Motor neuron (in vitro differentiated cells): ENCODE results near the gene DNTT. TPM values are rescaled to one million over a fixed set of nuclear protein-coding genes. Genes with fewer than 3 reads are reported as not detected.
A peak's percentile ranks its signal among the peaks of the same experiment; 100 is the strongest.

ENCODE experiments used
- ATAC-seq, 8 experiments: fragments of 200-7000 bp; cut with Tn5 transposase; replicated peaks in 6 of 8; 2 replicates each; pipeline ENCODE4 v1.8.0; 2021; ENCODE audit warnings: mild to moderate bottlenecking in 8 of 8, moderate library complexity in 8 of 8
- H3K27ac ChIP-seq, 2 donors: fragments of 250-450 bp; sonication (Bioruptor Pico); 2 replicates each; pipeline ENCODE4 v1.9.0; 2021; ENCODE audit warnings: antibody characterized with exemption in 2 of 2, mild to moderate bottlenecking in 2 of 2, moderate library complexity in 1 of 2
- H3K4me1 ChIP-seq, 2 donors: fragments of 250-450 bp; sonication (Bioruptor Pico); replicated peaks in 1 of 2; 2 replicates each; pipeline ENCODE4 v1.6.1; 2021; ENCODE audit warnings: antibody characterized with exemption in 2 of 2, mild to moderate bottlenecking in 2 of 2, moderate library complexity in 1 of 2
- H3K4me3 ChIP-seq, 5 donors: fragments of 250-450 bp; sonication (Bioruptor Pico); 2 replicates each; pipeline ENCODE4 v1.9.0; 2021; ENCODE audit warnings: antibody characterized with exemption in 5 of 5, mild to moderate bottlenecking in 5 of 5, moderate library complexity in 4 of 5
- WGBS, 10 experiments: fragments of 450-650 bp; shearing (Covaris generic); methylation state at CpG; one replicate each; pipeline ENCODE4 v1.0.0; 2022; 5-methylcytosine and 5-hydroxymethylcytosine counted together
- in situ Hi-C, 9 experiments: fragments of 400-800 bp; cut with MboI; loops; one replicate each; pipeline ENCODE4 v1.15.0; 2021; ENCODE audit warnings: low sequenced_read_pairs in 9 of 9, low pct_unique_long_range_greater_than_20kb in 2 of 9; ENCODE audit not compliant: unreplicated experiment in 9 of 9
- total RNA-seq, 8 experiments: library from RNA; unstranded; fragments of 300-600 nt; gene quantifications; 2 replicates each; pipeline versions ENCODE4 v1.2.3 to v1.2.4, GENCODE V29; 2022

Gene DNTT
- total RNA-seq, 8 experiments from 2014 or later, result 0.11 to 0.27 (median 0.17) TPM; not detected in 4

DNA sequence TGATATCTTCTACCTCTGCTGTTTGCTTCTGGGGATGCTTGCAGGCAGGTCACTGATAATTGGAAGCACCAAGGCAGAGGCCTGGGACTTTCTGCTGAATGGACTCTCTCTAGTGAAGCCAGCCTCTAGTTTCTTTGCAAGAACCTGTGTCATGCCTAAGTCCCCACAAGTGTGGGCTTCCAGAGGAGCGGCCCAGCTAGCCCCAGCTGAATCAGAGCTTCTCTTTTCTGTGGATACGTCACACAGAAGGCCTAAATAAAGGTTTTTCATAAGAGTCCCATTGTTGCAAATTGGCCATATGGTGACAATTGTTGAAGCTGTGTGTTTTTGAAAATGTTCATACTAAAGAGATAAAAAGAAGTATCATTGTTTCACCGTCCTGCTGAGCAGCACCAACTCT, 61.3 kb downstream of the DNTT start:
- no peak overlapping the region for H3K4me3 ChIP-seq
- no peak overlapping the region for H3K27ac ChIP-seq
- ATAC-seq, result no peak
- peaks cover 0 to 3% of the 10 kb centered on the region in 2 donors for H3K4me1 ChIP-seq
- in situ Hi-C loops, result no loop called here
- 53 to 100% (median 68%) methylated on average over 1 to 3 of the region's 3 CpGs; no CpG with 5 or more reads in 2 of the 10 experiments for WGBS, 10 experiments

DNA sequence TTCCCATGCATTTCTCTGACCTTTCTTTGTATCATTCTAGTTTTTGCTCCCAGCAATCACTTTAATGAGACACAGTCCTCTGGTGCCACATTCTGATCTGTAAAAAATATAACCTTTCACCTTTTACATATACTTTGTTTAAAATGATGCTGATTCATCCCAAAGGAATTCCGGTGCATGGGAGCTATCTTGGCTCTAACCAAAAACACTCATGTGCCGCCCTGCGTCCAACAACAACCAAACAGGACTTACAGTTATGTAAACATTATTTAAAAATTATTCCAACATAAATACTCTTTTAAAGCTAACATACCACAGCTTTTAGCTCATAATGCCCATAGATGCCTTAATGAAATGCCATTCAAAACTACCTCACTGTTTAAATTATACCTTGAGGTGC, 62.3 kb downstream of the DNTT start:
- 37 to 100% (median 88%) methylated on average over 2 to 3 of the region's 3 CpGs for WGBS, 10 experiments
- no peak overlapping the region for H3K4me3 ChIP-seq
- peaks cover 0 to 3% of the 10 kb centered on the region in 2 donors for H3K4me1 ChIP-seq
- peak in 1 of 8 experiments; percentile 14 for ATAC-seq
- in situ Hi-C loops, result no loop called here
- H3K27ac ChIP-seq, result no peak overlapping the region

DNA sequence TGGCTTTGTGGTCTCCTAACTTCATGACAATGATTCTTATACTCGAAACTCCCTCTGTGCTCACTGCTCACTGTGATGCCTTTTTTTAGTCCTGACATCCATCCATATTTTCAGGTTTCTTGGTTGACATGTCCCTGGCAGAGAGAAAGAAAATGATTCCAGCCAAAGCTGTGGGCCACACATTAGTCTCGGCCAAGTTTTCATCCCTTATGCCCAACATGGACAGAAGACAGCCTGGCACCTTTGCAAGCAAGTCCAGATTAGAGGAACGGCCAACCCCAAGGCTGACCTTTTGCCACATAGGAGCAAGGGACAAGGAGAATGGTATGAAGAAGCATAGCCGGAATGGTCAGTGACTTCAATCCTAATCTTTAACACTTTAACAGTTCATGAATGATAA, 63.2 kb downstream of the DNTT start:
- H3K27ac ChIP-seq, result no peak overlapping the region
- peaks cover 0 to 3% of the 10 kb centered on the region in 2 donors for H3K4me1 ChIP-seq
- no peak for ATAC-seq
- in situ Hi-C loops, result no loop called here
- H3K4me3 ChIP-seq, result no peak overlapping the region
- WGBS, 10 experiments, result 33 to 100% (median 75%) methylated on average over 1 to 4 of the region's 4 CpGs

DNA sequence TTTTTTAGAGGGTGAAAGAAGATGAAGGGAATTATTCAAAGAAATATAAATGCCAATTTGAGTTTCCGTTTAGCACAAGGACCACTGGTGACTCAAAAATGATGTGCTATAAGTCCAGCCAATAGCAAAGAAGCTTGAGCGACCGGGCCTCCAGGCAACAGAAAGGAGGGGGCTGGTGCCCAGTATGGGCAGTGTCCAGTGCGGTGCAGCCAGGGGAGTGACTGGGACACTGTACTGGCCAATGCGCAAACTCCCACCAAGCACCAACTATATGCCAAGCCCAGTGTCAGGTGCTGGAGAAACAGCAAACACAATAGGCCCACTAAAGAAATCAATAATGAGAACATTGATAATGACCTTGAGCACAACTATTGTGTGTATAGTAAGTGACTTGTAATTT, 64.7 kb downstream of the DNTT start:
- ATAC-seq, result no peak
- Histone ChIP-seq H3K27ac (no peak overlapping the region), H3K4me1 (peaks cover 0 to 3% of the 10 kb centered on the region in 2 donors), H3K4me3 (no peak overlapping the region)
- 66 to 100% (median 93%) methylated on average over 2 to 5 of the region's 5 CpGs; no CpG with 5 or more reads in 4 of the 10 experiments for WGBS, 10 experiments
- in situ Hi-C loops, result no loop called here

DNA sequence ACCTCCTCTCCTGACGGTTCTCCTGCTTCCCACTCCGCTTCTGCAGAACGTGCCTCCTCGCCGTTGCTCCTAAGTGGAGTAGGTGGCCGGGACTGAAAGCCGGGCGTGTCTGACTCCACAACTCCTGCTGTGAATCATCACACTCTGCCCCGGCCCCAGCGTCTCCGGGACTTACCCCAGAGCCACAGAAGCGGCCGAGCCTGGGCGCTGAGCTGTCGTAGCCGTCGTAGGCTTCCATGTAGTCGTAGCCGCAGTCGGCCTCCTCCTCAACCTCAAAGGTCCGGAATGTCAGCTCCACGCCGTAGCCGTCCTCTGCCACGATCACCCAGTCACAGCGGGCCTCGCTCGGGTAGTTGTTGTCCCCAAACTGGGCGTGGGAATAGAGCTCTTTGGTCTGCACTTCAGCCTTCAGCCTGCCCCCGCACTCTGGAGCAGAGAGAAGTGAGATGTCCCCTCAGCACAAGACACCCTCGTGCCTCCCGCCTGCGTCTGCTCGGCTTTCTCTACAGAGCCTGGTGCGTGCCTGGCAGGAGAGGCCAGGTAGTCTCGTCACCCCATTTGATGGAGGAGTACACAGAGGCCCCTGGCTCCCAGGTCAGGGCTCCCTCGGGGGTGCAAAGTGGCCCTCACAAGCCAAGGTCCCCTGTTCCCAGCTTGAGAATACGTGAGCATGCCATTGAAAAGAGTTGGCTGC, 65.8 kb downstream of the DNTT start:
- in situ Hi-C loops, result no loop called here

DNA sequence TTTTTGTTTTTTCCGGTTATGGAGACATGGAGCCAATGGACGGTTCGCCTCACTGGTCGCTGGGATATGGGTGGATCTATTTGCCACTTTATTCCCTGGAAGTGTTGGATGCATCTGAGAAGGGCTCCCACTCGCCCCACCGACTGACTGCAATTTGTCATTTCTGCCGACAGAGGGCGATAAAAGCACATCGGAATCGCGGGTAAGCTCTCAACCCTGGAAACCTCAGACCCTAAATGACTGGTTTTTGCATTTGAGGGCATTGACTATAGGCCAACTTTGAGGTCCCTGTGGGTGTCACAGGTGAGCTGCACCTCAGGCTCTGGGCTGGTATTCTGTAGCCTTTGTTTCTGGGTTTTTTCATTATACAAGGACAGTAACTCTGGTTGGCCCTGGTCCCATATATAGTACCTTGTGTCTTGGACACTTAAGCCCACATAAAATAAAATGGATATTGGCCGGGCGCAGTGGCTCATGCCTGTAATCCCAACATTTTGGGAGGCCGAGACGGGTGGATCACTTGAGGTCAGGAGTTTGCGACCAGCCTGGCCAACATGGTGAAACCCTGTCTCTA, 66.4 kb downstream of the DNTT start:
- Histone ChIP-seq H3K4me3 (no peak overlapping the region), H3K27ac (no peak overlapping the region), H3K4me1 (peaks cover 4 to 6% of the 10 kb centered on the region in 2 donors)
- WGBS, 10 experiments, result 2 to 94% (median 41%) methylated on average over 3 to 10 of the region's 16 CpGs; no CpG with 5 or more reads in 2 of the 10 experiments
- in situ Hi-C loops, result no loop called here
- peak in 3 of 8 experiments; percentile 25 to 42 (median 25) for ATAC-seq

More for the DNA sequence above, 65.8 kb downstream of the DNTT start:
- H3K4me3 ChIP-seq, result no peak overlapping the region
- peaks cover 3 to 4% of the 10 kb centered on the region in 2 donors for H3K4me1 ChIP-seq
- no peak overlapping the region for H3K27ac ChIP-seq
- ATAC-seq, result peak in 1 of 8 experiments; percentile 16
- WGBS, 10 experiments, result 70 to 100% (median 86%) methylated on average over 1 to 14 of the region's 38 CpGs; no CpG with 5 or more reads in 4 of the 10 experiments

DNA sequence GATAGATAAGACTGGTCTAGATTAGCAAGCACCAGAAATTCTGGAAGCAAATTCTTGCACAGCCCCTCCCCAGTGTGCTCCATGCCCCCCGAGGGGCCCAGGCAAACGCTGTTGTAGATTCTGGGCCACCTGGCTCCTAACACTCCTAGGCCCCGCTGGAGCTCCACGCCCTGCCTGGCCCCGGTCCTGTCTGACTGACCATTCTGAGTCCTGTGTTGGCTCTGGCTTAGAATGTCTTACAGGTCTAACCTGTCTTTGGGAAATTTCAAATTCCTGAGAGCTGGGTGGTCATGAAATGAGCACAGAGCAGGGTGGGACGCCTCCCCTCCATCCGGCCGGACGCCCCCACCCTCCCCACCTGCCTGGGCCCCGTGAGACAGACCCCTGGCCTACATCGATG, 67.1 kb downstream of the DNTT start:
- 0 to 100% (median 70%) methylated on average over 1 to 5 of the region's 11 CpGs; no CpG with 5 or more reads in 5 of the 10 experiments for WGBS, 10 experiments
- H3K4me3 ChIP-seq, result no peak overlapping the region
- no peak for ATAC-seq
- in situ Hi-C loops, result no loop called here
- peaks cover 4 to 6% of the 10 kb centered on the region in 2 donors for H3K4me1 ChIP-seq
- H3K27ac ChIP-seq, result no peak overlapping the region

DNA sequence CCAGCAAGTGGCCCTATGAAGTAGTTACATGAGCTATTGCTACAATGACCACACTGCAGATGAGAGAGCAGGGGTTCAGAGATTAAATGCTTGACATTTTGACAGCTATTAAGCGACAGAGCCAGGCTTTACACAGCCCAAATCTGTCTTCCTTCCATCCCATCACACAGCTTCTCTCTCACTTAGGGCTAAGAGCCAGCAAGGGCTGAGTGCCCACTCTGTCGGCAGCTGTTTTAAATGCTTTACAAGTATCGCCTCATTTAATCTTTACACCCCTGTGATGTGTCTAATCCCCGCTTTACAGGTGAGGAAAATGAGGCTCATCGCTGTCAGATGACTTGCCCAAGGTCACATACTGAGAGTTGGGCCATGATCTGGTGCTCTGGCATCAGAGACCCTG, 69.8 kb downstream of the DNTT start:
- Histone ChIP-seq H3K4me3 (no peak overlapping the region), H3K4me1 (peaks cover 4% of the 10 kb centered on the region in 2 donors), H3K27ac (no peak overlapping the region)
- no peak for ATAC-seq
- in situ Hi-C loops, result no loop called here
- WGBS, 10 experiments, result 84 to 100% (median 98%) methylated on average over 1 to 5 of the region's 5 CpGs; no CpG with 5 or more reads in 4 of the 10 experiments

DNA sequence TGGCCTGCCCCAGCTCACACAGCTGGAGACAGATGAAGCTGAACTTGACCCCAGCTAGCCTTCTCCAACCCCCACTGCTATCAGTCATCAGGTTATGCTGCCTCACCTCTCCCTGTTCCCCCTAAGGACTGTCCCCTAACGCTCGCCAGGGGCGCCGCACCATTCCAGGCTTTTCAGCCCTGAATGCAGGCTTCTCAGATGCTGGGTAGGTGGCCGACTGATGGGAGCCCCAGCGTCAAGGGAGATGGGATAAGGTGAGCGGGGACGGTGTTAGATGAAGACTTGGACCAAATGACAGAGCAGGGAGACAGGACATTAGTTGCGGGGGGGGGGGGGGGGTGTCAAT, 70.4 kb downstream of the DNTT start:
- ATAC-seq, result peak in 4 of 8 experiments; percentile 9 to 45 (median 30)
- Histone ChIP-seq H3K4me3 (no peak overlapping the region), H3K4me1 (peaks cover 4% of the 10 kb centered on the region in 2 donors), H3K27ac (no peak overlapping the region)
- in situ Hi-C loops, result no loop called here
- WGBS, 10 experiments, result 12 to 58% (median 41%) methylated on average over 2 to 3 of the region's 9 CpGs; no CpG with 5 or more reads in 6 of the 10 experiments

DNA sequence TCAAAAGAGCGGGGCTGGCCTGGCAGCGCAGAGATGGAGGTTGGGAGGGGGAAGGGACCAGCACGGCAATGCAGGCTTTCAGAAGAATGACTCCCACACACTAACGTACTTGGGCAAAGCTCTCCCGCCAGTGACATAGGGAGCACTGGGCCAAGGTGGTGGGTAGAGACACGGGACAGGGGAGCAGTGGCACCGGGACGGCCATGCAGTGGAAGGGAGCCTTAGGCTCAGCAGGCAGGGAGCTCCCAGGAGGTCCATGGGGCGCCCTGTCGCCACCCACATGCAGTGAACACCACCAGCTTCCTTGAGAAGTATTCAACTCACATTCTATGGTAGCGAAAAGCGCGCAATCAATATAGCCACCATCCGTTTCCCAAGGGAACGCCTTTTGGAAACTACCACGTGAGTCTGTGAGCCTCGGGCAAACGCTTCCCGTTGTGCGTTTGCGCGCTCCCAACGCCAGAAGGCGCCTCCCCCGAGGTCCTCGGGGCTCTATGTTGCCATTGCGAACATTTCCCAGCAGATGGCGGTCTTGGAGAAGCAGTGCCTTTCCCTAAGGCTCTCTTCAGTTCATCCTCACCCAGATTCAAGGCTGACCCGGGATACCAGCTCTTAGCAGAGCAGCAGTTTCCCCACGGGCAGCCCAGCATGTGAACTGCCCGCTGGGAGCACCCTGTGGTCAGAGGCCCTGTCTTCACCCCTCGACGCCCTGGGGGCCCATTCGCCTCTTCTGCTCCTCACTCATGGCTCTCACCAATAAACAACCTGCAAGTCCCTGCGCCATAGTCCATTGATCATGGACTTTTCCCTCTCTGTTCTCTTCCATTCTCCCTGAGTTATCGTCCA, 71.0 kb downstream of the DNTT start:
- peaks cover 4% of the 10 kb centered on the region in 2 donors for H3K4me1 ChIP-seq
- in situ Hi-C loops, result loop anchor here in 6 of 9 experiments (25.0 kb wide), 3 partner anchors 137 to 862 kb away; partner anchors contain the start of gene TLL2 (in 6 of the 6)
- 0 to 37% (median 17%) methylated on average over 2 to 18 of the region's 36 CpGs; no CpG with 5 or more reads in 1 of the 10 experiments for WGBS, 10 experiments
- ATAC-seq, result peak; percentile 65 to 97 (median 93)
- H3K27ac ChIP-seq, result no peak overlapping the region
- H3K4me3 ChIP-seq, result peak overlapping the region in 4 of 5 donors; percentile 4 to 14 (median 12)

DNA sequence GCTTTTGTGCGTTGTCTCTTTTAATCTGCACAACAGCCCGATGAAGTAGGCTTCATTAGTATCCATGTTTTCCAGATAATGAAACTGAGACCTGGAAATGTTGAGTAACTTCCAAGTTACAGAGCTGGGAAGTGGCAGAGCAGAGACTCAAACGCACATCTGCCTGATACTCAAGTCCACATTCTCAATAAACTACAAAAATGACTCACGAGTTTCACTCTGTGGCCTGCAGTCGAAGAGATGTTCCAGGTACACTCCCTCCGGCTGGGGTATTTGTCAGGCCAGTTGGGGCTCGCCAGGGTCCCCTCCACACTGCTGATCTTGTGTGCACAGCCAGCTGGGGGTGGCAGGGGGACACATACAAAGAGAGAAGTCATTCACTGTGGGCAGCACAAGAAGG, 72.2 kb downstream of the DNTT start:
- no peak for ATAC-seq
- no peak overlapping the region for H3K27ac ChIP-seq
- in situ Hi-C loops, result loop anchor here in 6 of 9 experiments (25.0 kb wide), 3 partner anchors 136 to 861 kb away; partner anchors contain the start of gene TLL2 (in 6 of the 6)
- no peak overlapping the region for H3K4me3 ChIP-seq
- H3K4me1 ChIP-seq, result peaks cover 4% of the 10 kb centered on the region in 2 donors
- WGBS, 10 experiments, result 54 to 100% (median 87%) methylated on average over 1 to 3 of the region's 7 CpGs; no CpG with 5 or more reads in 4 of the 10 experiments

DNA sequence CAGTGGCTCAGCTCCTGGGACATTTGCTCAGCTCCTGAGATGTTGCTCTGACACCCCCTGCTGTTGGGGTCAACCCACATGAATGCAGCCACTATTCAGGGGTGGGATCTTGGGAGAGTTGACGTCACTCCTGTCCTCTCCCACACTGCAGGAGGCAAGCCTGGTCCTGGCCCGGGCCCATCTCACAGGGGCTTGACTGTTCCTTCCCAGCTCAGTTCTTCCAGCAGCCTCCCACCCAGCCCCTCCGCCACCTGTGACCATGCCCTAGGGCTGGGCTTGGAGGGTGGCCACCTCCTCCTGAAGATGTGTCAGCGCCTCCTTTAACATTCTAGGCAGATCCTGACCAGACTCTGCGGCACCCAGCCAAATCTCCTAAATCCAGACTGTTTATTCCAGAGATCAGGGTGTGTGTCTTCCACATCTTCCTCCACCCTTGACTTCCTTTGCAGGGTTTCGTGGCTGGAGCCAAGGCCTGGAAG, 73.6 kb downstream of the DNTT start:
- in situ Hi-C loops, result loop anchor here in 6 of 9 experiments (25.0 kb wide), 3 partner anchors 134 to 859 kb away; partner anchors contain the start of gene TLL2 (in 6 of the 6)
- Histone ChIP-seq H3K4me1 (peaks cover 4% of the 10 kb centered on the region in 2 donors), H3K4me3 (no peak overlapping the region), H3K27ac (no peak overlapping the region)
- 10 to 100% (median 100%) methylated on average over 1 to 2 of the region's 6 CpGs; no CpG with 5 or more reads in 7 of the 10 experiments for WGBS, 10 experiments
- ATAC-seq, result peak in 3 of 8 experiments; percentile 38 to 65 (median 47)
